HL-60 (cell line): ENCODE measurements around the gene PMEPA1.

Source experiments
- DNase-seq, 2 experiments: peaks; one replicate each; pipeline ENCODE4 v3.0.0-alpha.2; 2010 to 2020; ENCODE audit warnings: low read depth in 1 of 2, low spot score in 1 of 2
- H3K27ac ChIP-seq: fragments of 250-450 bp; sonication (Bioruptor Pico); replicated peaks from 2 replicates; pipeline ENCODE4 v1.5.1; 2020; ENCODE audit warnings: mild to moderate bottlenecking, moderate library complexity
- H3K27me3 ChIP-seq: fragments of 250-450 bp; sonication (Bioruptor Pico); 2 replicates; pipeline ENCODE4 v1.5.1; 2021; ENCODE audit warnings: mild to moderate bottlenecking, moderate library complexity; ENCODE audit not compliant: insufficient read depth, poor library complexity, severe bottlenecking
- H3K4me3 ChIP-seq: replicated peaks from 2 replicates; pipeline ENCODE4 v1.5.1; 2011; ENCODE audit warnings: mild to moderate bottlenecking, control low read depth, low read length; ENCODE audit not compliant: insufficient read depth
- GABPA ChIP-seq: IDR thresholded peaks from 2 replicates; pipeline ENCODE4 v1.6.1; 2012; ENCODE audit warnings: low read depth
- POLR2AphosphoS5 ChIP-seq: IDR thresholded peaks from 2 replicates; pipeline ENCODE4 v1.6.1; 2012; ENCODE audit warnings: low read depth
- SPI1 ChIP-seq: IDR thresholded peaks from 2 replicates; pipeline ENCODE4 v1.6.1; 2012; ENCODE audit warnings: low read depth, mild to moderate bottlenecking, borderline replicate concordance
- TF ChIP-seq, protein P1 (sequence below): IDR thresholded peaks from 2 replicates; pipeline ENCODE4 v1.6.1; 2012; ENCODE audit warnings: low read depth; ENCODE audit not compliant: insufficient replicate concordance
- TF ChIP-seq, protein P2 (sequence below): IDR thresholded peaks from one replicate; pipeline ENCODE4 v1.5.1; 2011; ENCODE audit warnings: low read length, control low read depth, inconsistent platforms; ENCODE audit not compliant: insufficient read depth

PMEPA1 gene

DNA sequence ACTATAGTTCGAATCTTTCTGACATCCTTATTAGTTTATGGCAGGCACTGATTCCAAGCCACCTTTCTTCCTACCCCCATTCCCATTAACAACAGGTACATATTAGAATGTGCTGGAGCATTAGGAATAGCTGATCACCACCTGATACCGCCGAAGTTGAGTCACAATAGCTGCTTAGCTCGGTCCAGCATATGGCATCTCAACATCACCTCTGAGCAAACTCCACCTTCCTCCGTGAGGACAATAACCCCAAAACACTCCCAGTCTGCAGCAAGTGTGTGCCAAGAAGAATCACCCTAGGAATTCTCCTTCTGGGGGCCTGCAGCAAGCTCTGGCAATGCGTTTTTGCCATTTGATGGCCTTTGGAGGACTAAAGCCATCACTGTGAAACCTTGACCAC is 8.7 kb downstream of the PMEPA1 start:
- Histone ChIP-seq H3K27ac (no peak overlapping the region), H3K4me3 (no peak overlapping the region), H3K27me3 (peaks cover 18% of the 10 kb centered on the region)
- TF ChIP-seq, protein P1, sequence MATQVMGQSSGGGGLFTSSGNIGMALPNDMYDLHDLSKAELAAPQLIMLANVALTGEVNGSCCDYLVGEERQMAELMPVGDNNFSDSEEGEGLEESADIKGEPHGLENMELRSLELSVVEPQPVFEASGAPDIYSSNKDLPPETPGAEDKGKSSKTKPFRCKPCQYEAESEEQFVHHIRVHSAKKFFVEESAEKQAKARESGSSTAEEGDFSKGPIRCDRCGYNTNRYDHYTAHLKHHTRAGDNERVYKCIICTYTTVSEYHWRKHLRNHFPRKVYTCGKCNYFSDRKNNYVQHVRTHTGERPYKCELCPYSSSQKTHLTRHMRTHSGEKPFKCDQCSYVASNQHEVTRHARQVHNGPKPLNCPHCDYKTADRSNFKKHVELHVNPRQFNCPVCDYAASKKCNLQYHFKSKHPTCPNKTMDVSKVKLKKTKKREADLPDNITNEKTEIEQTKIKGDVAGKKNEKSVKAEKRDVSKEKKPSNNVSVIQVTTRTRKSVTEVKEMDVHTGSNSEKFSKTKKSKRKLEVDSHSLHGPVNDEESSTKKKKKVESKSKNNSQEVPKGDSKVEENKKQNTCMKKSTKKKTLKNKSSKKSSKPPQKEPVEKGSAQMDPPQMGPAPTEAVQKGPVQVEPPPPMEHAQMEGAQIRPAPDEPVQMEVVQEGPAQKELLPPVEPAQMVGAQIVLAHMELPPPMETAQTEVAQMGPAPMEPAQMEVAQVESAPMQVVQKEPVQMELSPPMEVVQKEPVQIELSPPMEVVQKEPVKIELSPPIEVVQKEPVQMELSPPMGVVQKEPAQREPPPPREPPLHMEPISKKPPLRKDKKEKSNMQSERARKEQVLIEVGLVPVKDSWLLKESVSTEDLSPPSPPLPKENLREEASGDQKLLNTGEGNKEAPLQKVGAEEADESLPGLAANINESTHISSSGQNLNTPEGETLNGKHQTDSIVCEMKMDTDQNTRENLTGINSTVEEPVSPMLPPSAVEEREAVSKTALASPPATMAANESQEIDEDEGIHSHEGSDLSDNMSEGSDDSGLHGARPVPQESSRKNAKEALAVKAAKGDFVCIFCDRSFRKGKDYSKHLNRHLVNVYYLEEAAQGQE: no peak
- TF ChIP-seq POLR2AphosphoS5 (no peak), GABPA (no peak), SPI1 (no peak)
- TF ChIP-seq, protein P2, sequence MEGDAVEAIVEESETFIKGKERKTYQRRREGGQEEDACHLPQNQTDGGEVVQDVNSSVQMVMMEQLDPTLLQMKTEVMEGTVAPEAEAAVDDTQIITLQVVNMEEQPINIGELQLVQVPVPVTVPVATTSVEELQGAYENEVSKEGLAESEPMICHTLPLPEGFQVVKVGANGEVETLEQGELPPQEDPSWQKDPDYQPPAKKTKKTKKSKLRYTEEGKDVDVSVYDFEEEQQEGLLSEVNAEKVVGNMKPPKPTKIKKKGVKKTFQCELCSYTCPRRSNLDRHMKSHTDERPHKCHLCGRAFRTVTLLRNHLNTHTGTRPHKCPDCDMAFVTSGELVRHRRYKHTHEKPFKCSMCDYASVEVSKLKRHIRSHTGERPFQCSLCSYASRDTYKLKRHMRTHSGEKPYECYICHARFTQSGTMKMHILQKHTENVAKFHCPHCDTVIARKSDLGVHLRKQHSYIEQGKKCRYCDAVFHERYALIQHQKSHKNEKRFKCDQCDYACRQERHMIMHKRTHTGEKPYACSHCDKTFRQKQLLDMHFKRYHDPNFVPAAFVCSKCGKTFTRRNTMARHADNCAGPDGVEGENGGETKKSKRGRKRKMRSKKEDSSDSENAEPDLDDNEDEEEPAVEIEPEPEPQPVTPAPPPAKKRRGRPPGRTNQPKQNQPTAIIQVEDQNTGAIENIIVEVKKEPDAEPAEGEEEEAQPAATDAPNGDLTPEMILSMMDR: no peak
- no peak for DNase-seq

DNA sequence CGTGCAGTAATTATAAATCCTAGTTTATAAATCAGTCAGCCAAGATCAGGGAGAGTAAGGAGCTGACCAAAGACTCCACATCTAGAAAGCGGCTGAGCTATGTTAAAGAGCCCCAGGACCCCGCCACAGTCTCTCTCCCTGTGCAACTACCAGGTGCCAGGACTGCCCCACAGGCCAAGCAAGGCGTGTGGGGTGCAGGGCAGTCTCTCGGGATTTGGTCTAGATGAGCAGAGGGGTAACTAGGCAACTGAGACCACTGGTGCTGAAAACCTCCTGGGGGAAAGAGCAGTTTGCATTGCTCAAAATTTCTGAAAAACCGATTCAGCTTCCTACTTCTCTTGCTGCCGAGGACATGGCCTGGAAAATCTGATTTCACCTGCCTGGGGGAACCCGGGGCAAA is 10.4 kb downstream of the PMEPA1 start:
- TF ChIP-seq GABPA (no peak), POLR2AphosphoS5 (no peak), SPI1 (no peak)
- TF ChIP-seq, protein P2: no peak
- TF ChIP-seq, protein P1: no peak
- H3K27me3 ChIP-seq: peaks cover 5% of the 10 kb centered on the region
- no peak for DNase-seq
- no peak overlapping the region for H3K27ac ChIP-seq
- no peak overlapping the region for H3K4me3 ChIP-seq

DNA sequence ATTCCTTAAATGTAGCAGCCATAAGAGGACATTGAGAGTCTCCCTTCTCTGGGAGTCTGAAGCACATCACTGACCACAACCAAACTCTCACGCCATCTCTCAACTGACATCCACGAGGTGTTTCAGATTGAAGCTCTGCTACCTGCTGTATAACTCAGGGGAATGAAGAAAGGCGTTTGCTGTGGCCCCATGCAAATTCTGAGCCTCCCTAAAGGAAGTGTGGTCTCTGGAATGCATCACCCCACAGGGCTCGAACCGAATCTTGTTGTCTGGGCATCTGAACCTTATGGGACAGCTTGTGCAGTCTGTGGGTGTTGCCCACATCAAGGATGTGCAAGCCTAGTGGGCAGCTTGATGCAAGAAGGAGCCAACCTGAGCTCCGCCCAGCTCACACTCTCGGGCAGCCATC is 10.9 kb downstream of the PMEPA1 start:
- TF ChIP-seq, protein P2: no peak
- TF ChIP-seq GABPA: no peak
- no peak for TF ChIP-seq POLR2AphosphoS5
- TF ChIP-seq SPI1: no peak
- TF ChIP-seq, protein P1: no peak
- Histone ChIP-seq H3K27ac (no peak overlapping the region), H3K27me3 (peaks cover 7% of the 10 kb centered on the region)

More for the DNA sequence above, 10.9 kb downstream of the PMEPA1 start:
- DNase-seq: no peak
- no peak overlapping the region for H3K4me3 ChIP-seq
